Neural cell (in vitro differentiated cells): ENCODE results near the gene SEMA3F. TPM values are rescaled to one million over a fixed set of nuclear protein-coding genes. Genes with fewer than 3 reads are reported as not detected.

ENCODE experiments used
- H2AFZ ChIP-seq: fragments of 200-600, 300-800 bp; sonication (generic), shearing (Covaris generic); 2 replicates; pipeline ENCODE4 v1.6.0; 2014; ENCODE audit warnings: low read depth, mild to moderate bottlenecking, antibody characterized with exemption, low read length, moderate library complexity
- H3F3A ChIP-seq: fragments of 200-600 bp; shearing (Covaris generic); 2 replicates; pipeline ENCODE4 v1.6.1; 2016; ENCODE audit warnings: mild to moderate bottlenecking, moderate library complexity, mixed read lengths, antibody characterized with exemption, low read length; ENCODE audit not compliant: insufficient read depth, poor library complexity, severe bottlenecking
- H3K27ac ChIP-seq: fragments of 200-600, 300-800 bp; sonication (generic), shearing (Covaris generic); 2 replicates; pipeline ENCODE4 v1.5.1; 2014; ENCODE audit warnings: mild to moderate bottlenecking, low read length, moderate library complexity
- H3K27me3 ChIP-seq: fragments of 300-800, 200-600 bp; sonication (generic), shearing (Covaris generic); 2 replicates; pipeline ENCODE4 v1.6.0; 2014; ENCODE audit warnings: mild to moderate bottlenecking, low read depth, low read length, moderate library complexity; ENCODE audit not compliant: insufficient read depth
- H3K36me3 ChIP-seq: fragments of 300-800, 200-600 bp; sonication (generic), shearing (Covaris generic); 2 replicates; pipeline ENCODE4 v1.5.1; 2014; ENCODE audit warnings: mild to moderate bottlenecking, antibody characterized with exemption, low read length, moderate library complexity; ENCODE audit not compliant: insufficient read depth
- H3K4me2 ChIP-seq: fragments of 300-800, 200-600 bp; sonication (generic), shearing (Covaris generic); 2 replicates; pipeline ENCODE4 v1.6.0; 2014; ENCODE audit warnings: mild to moderate bottlenecking, low read length
- H3K4me3 ChIP-seq: fragments of 300-800, 200-600 bp; sonication (generic), shearing (Covaris generic); 2 replicates; pipeline ENCODE4 v1.5.1; 2014; ENCODE audit warnings: mild to moderate bottlenecking, low read length, moderate library complexity
- H3K79me2 ChIP-seq: fragments of 200-600 bp; shearing (Covaris generic); replicated peaks from 2 replicates; pipeline ENCODE4 v1.6.0; 2014; ENCODE audit warnings: mild to moderate bottlenecking, low read length, moderate library complexity; ENCODE audit not compliant: insufficient read depth
- H3K9ac ChIP-seq: fragments of 300-800, 200-600 bp; sonication (generic), shearing (Covaris generic); 2 replicates; pipeline ENCODE4 v1.6.1; 2016; ENCODE audit warnings: mild to moderate bottlenecking, low read length, mixed read lengths
- H3K9me2 ChIP-seq: fragments of 200-600 bp; shearing (Covaris generic); 2 replicates; pipeline ENCODE4 v1.6.1; 2016; ENCODE audit warnings: mild to moderate bottlenecking, low read length, mixed read lengths; ENCODE audit not compliant: insufficient read depth
- H3K9me3 ChIP-seq: fragments of 200-600, 300-800 bp; sonication (generic), shearing (Covaris generic); 2 replicates; pipeline ENCODE4 v1.6.1; 2016; ENCODE audit warnings: mild to moderate bottlenecking, mixed run types, low read length, moderate library complexity, mixed read lengths
- H4K20me1 ChIP-seq: fragments of 200-600 bp; shearing (Covaris generic); 2 replicates; pipeline ENCODE4 v1.6.1; 2016; ENCODE audit warnings: mild to moderate bottlenecking, mixed run types; ENCODE audit not compliant: insufficient read depth
- EP300 ChIP-seq: fragments of 450-650 bp; conservative IDR thresholded peaks from 2 replicates; pipeline ENCODE4 v1.6.1; 2014; ENCODE audit warnings: antibody characterized with exemption, mild to moderate bottlenecking, moderate library complexity; ENCODE audit not compliant: poor library complexity, severe bottlenecking
- EZH2 ChIP-seq: fragments of 200-600, 300-800 bp; shearing (Covaris generic), sonication (generic); IDR thresholded peaks from 2 replicates; pipeline ENCODE4 v1.6.1; 2014; ENCODE audit warnings: antibody characterized with exemption, low read length, borderline replicate concordance, mild to moderate bottlenecking; ENCODE audit not compliant: insufficient read depth, poor library complexity, severe bottlenecking
- MXI1 ChIP-seq: fragments of 450-650 bp; conservative IDR thresholded peaks from 2 replicates; pipeline ENCODE4 v1.6.1; 2014; ENCODE audit warnings: antibody characterized with exemption, mild to moderate bottlenecking; ENCODE audit not compliant: poor library complexity, severe bottlenecking
- POLR2AphosphoS5 ChIP-seq: IDR thresholded peaks from 2 replicates; pipeline ENCODE4 v1.6.1; 2012
- RAD21 ChIP-seq: fragments of 450-650 bp; conservative IDR thresholded peaks from 2 replicates; pipeline ENCODE4 v1.6.1; 2014; ENCODE audit warnings: antibody characterized with exemption, mild to moderate bottlenecking, moderate library complexity
- SMC3 ChIP-seq: fragments of 450-650 bp; conservative IDR thresholded peaks from 2 replicates; pipeline ENCODE4 v1.6.1; 2014; ENCODE audit warnings: antibody characterized with exemption, mild to moderate bottlenecking, moderate library complexity; ENCODE audit not compliant: poor library complexity
- TAF1 ChIP-seq: IDR thresholded peaks from 2 replicates; pipeline ENCODE4 v1.6.1; 2012; ENCODE audit warnings: low read depth
- polyA plus RNA-seq: library from polyadenylated mRNA; depleted of rRNA; stranded (reverse); fragments of >200 nt; gene quantifications from 2 replicates; pipeline ENCODE4 v1.2.3, GENCODE V29; 2014
- TF ChIP-seq, protein P1 (sequence below): IDR thresholded peaks from 2 replicates; pipeline ENCODE4 v1.6.1; 2012; ENCODE audit warnings: borderline replicate concordance
- TF ChIP-seq, protein P2 (sequence below): fragments of 450-650 bp; IDR thresholded peaks from 2 replicates; pipeline ENCODE4 v1.5.1; 2014; ENCODE audit warnings: antibody characterized with exemption, mild to moderate bottlenecking, moderate library complexity; ENCODE audit not compliant: poor library complexity, severe bottlenecking

The SEMA3F gene
- polyA plus RNA-seq, 1 donor from 2014 or later: 17.0 TPM

DNA sequence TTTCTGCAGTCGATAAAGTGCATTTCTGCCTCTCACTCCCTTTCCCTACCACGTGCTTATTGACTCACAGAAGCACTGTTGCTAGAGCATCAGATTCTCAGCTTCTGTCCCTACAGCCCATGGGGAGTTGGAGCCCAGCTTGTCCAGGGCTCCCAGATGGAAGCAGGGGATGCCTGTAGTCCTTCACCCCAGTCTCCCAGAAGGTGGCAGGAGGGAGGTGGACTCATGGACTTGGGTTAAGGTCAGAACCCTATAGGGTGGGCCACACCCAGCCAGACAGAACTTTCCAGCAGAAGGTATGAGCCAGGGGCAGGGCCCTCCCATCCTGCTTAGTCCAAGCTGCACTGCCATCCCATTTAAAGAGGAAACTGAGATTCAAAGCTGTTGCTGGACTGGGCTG is 33.1 kb upstream of the SEMA3F start:
- Histone ChIP-seq H3K9me2 (no peaks in the 10 kb centered on the region), H3F3A (no peaks in the 10 kb centered on the region), H3K9ac (no peak overlapping the region), H3K27ac (no peak overlapping the region), H3K4me2 (no peak overlapping the region), H3K9me3 (no peaks in the 10 kb centered on the region), H2AFZ (no peak overlapping the region), H3K4me3 (no peak overlapping the region), H4K20me1 (no peaks in the 10 kb centered on the region), H3K79me2 (no peaks in the 10 kb centered on the region), H3K36me3 (peaks cover 2% of the 10 kb centered on the region), H3K27me3 (no peaks in the 10 kb centered on the region)
- TF ChIP-seq, protein P1, sequence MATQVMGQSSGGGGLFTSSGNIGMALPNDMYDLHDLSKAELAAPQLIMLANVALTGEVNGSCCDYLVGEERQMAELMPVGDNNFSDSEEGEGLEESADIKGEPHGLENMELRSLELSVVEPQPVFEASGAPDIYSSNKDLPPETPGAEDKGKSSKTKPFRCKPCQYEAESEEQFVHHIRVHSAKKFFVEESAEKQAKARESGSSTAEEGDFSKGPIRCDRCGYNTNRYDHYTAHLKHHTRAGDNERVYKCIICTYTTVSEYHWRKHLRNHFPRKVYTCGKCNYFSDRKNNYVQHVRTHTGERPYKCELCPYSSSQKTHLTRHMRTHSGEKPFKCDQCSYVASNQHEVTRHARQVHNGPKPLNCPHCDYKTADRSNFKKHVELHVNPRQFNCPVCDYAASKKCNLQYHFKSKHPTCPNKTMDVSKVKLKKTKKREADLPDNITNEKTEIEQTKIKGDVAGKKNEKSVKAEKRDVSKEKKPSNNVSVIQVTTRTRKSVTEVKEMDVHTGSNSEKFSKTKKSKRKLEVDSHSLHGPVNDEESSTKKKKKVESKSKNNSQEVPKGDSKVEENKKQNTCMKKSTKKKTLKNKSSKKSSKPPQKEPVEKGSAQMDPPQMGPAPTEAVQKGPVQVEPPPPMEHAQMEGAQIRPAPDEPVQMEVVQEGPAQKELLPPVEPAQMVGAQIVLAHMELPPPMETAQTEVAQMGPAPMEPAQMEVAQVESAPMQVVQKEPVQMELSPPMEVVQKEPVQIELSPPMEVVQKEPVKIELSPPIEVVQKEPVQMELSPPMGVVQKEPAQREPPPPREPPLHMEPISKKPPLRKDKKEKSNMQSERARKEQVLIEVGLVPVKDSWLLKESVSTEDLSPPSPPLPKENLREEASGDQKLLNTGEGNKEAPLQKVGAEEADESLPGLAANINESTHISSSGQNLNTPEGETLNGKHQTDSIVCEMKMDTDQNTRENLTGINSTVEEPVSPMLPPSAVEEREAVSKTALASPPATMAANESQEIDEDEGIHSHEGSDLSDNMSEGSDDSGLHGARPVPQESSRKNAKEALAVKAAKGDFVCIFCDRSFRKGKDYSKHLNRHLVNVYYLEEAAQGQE: no peak
- TF ChIP-seq SMC3: no peak
- TF ChIP-seq, protein P2, sequence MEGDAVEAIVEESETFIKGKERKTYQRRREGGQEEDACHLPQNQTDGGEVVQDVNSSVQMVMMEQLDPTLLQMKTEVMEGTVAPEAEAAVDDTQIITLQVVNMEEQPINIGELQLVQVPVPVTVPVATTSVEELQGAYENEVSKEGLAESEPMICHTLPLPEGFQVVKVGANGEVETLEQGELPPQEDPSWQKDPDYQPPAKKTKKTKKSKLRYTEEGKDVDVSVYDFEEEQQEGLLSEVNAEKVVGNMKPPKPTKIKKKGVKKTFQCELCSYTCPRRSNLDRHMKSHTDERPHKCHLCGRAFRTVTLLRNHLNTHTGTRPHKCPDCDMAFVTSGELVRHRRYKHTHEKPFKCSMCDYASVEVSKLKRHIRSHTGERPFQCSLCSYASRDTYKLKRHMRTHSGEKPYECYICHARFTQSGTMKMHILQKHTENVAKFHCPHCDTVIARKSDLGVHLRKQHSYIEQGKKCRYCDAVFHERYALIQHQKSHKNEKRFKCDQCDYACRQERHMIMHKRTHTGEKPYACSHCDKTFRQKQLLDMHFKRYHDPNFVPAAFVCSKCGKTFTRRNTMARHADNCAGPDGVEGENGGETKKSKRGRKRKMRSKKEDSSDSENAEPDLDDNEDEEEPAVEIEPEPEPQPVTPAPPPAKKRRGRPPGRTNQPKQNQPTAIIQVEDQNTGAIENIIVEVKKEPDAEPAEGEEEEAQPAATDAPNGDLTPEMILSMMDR: no peak
- no peak for TF ChIP-seq POLR2AphosphoS5
- TF ChIP-seq TAF1: no peak
- no peak for TF ChIP-seq EZH2
- TF ChIP-seq RAD21: no peak
- TF ChIP-seq MXI1: no peak
- TF ChIP-seq EP300: no peak

DNA sequence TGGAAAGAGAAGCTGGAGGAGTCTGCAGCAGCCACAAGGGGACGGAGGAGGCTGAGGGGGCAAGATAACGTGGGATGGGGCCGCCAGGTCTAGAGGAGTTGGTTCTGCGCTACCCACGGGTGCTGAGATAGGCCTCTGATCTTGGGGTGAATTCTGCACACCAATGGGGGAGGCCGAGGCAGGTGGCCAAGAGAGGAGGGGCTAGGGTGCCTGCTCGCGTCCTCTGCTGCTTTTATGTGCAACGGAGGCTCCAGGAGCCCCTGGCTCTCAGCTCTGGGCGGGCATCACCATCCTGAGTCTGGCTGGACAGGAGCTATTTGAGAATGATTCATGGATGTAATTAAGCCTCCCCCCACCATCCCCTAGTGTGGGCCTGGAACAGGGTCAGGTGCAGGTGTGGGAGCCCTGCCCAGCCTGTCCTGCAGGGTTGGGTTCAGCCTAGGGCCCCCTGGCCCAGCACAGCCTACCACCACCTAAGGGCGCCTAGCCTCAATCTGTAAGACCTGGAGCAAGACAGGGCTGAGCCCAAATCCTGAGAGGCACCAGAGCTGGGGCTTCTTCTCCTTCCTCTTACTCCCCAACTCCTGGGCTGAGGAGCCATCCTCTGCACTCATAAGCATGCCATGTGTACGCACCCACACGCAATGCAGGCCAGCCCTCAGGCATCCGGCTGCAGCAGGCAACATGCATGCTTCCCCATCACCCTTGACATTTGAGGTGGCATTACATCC is 32.3 kb upstream of the SEMA3F start:
- Histone ChIP-seq H3K4me2 (no peak overlapping the region), H3K79me2 (no peaks in the 10 kb centered on the region), H3K36me3 (no peaks in the 10 kb centered on the region), H3K9me2 (no peaks in the 10 kb centered on the region), H4K20me1 (no peaks in the 10 kb centered on the region), H3K4me3 (no peak overlapping the region), H3K9ac (no peak overlapping the region), H3F3A (no peaks in the 10 kb centered on the region), H2AFZ (no peak overlapping the region), H3K27me3 (no peaks in the 10 kb centered on the region), H3K9me3 (no peaks in the 10 kb centered on the region), H3K27ac (no peak overlapping the region)
- TF ChIP-seq, protein P2: no peak
- TF ChIP-seq POLR2AphosphoS5: peak; percentile 9
